HepG2 (cell line): ENCODE measurements around the gene SYNPR. TPM values are rescaled to one million over a fixed set of nuclear protein-coding genes. Genes with fewer than 3 reads are reported as not detected.

Experiments used
- ATAC-seq: fragments of 200-7000 bp; cut with Tn5 transposase; 3 replicates; pipeline ENCODE4 v1.9.1; 2020; ENCODE audit warnings: mild to moderate bottlenecking, moderate library complexity
- BruUV-seq: library from RNA; stranded (reverse); fragments of 400-500 nt; replicated peaks from 2 replicates; lab custom pipeline; 2021; lab: Mats Ljungman, UMichigan
- CTCF ChIA-PET: fragments of 300-600 bp; formaldehyde crosslinking; extraction: SDS; loops from one replicate; lab custom pipeline; 2021; ENCODE audit warnings: low total read pairs, inconsistent platforms, low intra/inter-chr PET ratio; lab: Yijun Ruan, JAX
- POLR2A ChIA-PET: fragments of 350-600 bp; sonication (Branson Sonifier 250); formaldehyde crosslinking; loops from one replicate; lab custom pipeline; 2020; ENCODE audit warnings: antibody characterized with exemption, inconsistent platforms; lab: Yijun Ruan, JAX
- DNase-seq: peaks from one replicate; pipeline ENCODE4 v3.0.0-alpha.2; 2015; ENCODE audit warnings: low spot score
- FAIRE-seq: peaks from 3 replicates; lab custom pipeline; 2011; peaks lifted over from hg19 to GRCh38; lab: Jason Lieb, UNC
- H2AFZ ChIP-seq: one replicate; pipeline ENCODE4 v1.6.1; 2011; ENCODE audit warnings: low read length, inconsistent platforms
- H3K27ac ChIP-seq: fragments of 300-600 bp; 3 replicates; pipeline ENCODE4 v1.8.0; 2011; ENCODE audit warnings: mixed run types, mild to moderate bottlenecking, mixed read lengths, low read length, inconsistent platforms; ENCODE audit not compliant: insufficient read depth; ENCODE audit errors: extremely low read length
- H3K27me3 ChIP-seq, 2 experiments: fragments of 200-600 bp in 1 of 2; 2 replicates in 1 of 2; 3 replicates in 1 of 2; pipeline versions ENCODE4 v1.6.0 to v1.8.0; 2011; ENCODE audit warnings: low read length in 2 of 2, mild to moderate bottlenecking in 2 of 2, moderate library complexity in 2 of 2, inconsistent platforms in 1 of 2; ENCODE audit not compliant: insufficient read depth in 2 of 2, control insufficient read depth in 1 of 2
- H3K36me3 ChIP-seq, 2 experiments: fragments of 200-600 bp in 1 of 2; replicated peaks in 1 of 2; 2 replicates in 1 of 2; 3 replicates in 1 of 2; pipeline versions ENCODE4 v1.5.1 to v1.8.0; 2011; ENCODE audit warnings: low read length in 2 of 2, inconsistent platforms in 1 of 2; ENCODE audit not compliant: insufficient read depth in 2 of 2, control insufficient read depth in 1 of 2
- H3K4me1 ChIP-seq: 2 replicates; pipeline ENCODE4 v1.5.1; 2012; ENCODE audit warnings: low read length, inconsistent platforms; ENCODE audit not compliant: insufficient read depth
- H3K4me2 ChIP-seq: 2 replicates; pipeline ENCODE4 v1.6.0; 2011; ENCODE audit warnings: low read depth, low read length, inconsistent platforms
- H3K4me3 ChIP-seq, 3 experiments: fragments of 200-600 bp in 1 of 3; sonication (generic), shearing (Covaris generic) in 1 of 3; replicated peaks in 1 of 3; 2 replicates each; pipeline ENCODE4 v1.5.1; 2011 to 2016; ENCODE audit warnings: low read length in 3 of 3, inconsistent platforms in 2 of 3, low read depth in 2 of 3, mild to moderate bottlenecking in 2 of 3, control low read depth in 1 of 3, mixed read lengths in 1 of 3; ENCODE audit not compliant: insufficient read depth in 1 of 3
- H3K79me2 ChIP-seq: one replicate; pipeline ENCODE4 v1.6.1; 2011; ENCODE audit warnings: low read length, inconsistent platforms; ENCODE audit not compliant: insufficient read depth
- H3K9ac ChIP-seq: 2 replicates; pipeline ENCODE4 v1.6.0; 2011; ENCODE audit warnings: mild to moderate bottlenecking, low read depth, low read length, inconsistent platforms; ENCODE audit not compliant: insufficient read depth
- H3K9me3 ChIP-seq: 2 replicates; pipeline ENCODE4 v1.5.1; 2012; ENCODE audit warnings: mild to moderate bottlenecking, low read length
- H4K20me1 ChIP-seq: 2 replicates; pipeline ENCODE4 v1.6.0; 2011; ENCODE audit warnings: inconsistent platforms, mild to moderate bottlenecking, low read length, moderate library complexity; ENCODE audit not compliant: insufficient read depth
- AGO2 ChIP-seq: fragments of 200-400 bp; formaldehyde crosslinking; optimal IDR thresholded peaks from 2 replicates; pipeline ENCODE3; 2017; ENCODE audit warnings: mild to moderate bottlenecking, low read depth, low read length, moderate library complexity
- CC2D1A ChIP-seq: sonication (generic); formaldehyde crosslinking; IDR thresholded peaks from 2 replicates; pipeline ENCODE4 v1.8.1; 2023; ENCODE audit warnings: mild to moderate bottlenecking, missing genetic modification reagents
- ETV5 ChIP-seq: IDR thresholded peaks from 2 replicates; pipeline ENCODE4 v1.6.1; 2018; ENCODE audit warnings: missing biosample characterization, missing genetic modification reagents, inconsistent platforms, borderline replicate concordance
- MED1 ChIP-seq: sonication (generic); formaldehyde crosslinking; IDR thresholded peaks from 2 replicates; pipeline ENCODE4 v1.4.0; 2020; ENCODE audit warnings: missing genetic modification reagents
- SMAD3 ChIP-seq: sonication (generic); formaldehyde crosslinking; IDR thresholded peaks from 2 replicates; pipeline ENCODE4 v1.4.0; 2020; ENCODE audit warnings: missing genetic modification reagents
- SNAPC2 ChIP-seq: sonication (generic); formaldehyde crosslinking; IDR thresholded peaks from 2 replicates; pipeline ENCODE4 v1.8.1; 2022; ENCODE audit warnings: mild to moderate bottlenecking, missing genetic modification reagents
- SP4 ChIP-seq: sonication (generic); formaldehyde crosslinking; IDR thresholded peaks from 2 replicates; pipeline ENCODE4 v1.8.1; 2023; ENCODE audit warnings: mild to moderate bottlenecking, missing genetic modification reagents
- TAF1 ChIP-seq: sonication (generic); formaldehyde crosslinking; IDR thresholded peaks from 2 replicates; pipeline ENCODE4 v1.4.0; 2020; ENCODE audit warnings: missing genetic modification reagents
- ZKSCAN5 ChIP-seq: sonication (generic); formaldehyde crosslinking; IDR thresholded peaks from 2 replicates; pipeline ENCODE4 v1.5.1; 2020; ENCODE audit warnings: mild to moderate bottlenecking, missing genetic modification reagents
- ZNF121 ChIP-seq: sonication (generic); formaldehyde crosslinking; IDR thresholded peaks from 2 replicates; pipeline ENCODE4 v1.5.0; 2020; ENCODE audit warnings: mild to moderate bottlenecking, missing genetic modification reagents
- ZNF616 ChIP-seq: sonication (generic); formaldehyde crosslinking; IDR thresholded peaks from 2 replicates; pipeline ENCODE4 v1.5.0; 2020; ENCODE audit warnings: low read depth, mild to moderate bottlenecking, missing genetic modification reagents
- ZNF672 ChIP-seq: sonication (generic); formaldehyde crosslinking; IDR thresholded peaks from 2 replicates; pipeline ENCODE4 v1.8.1; 2022; ENCODE audit warnings: missing genetic modification reagents
- WGBS: methylation state at CpG from one replicate; pipeline ENCODE4 v1.1.6; 2017; ENCODE audit warnings: low lambda C conversion rate; 5-methylcytosine and 5-hydroxymethylcytosine counted together
- in situ Hi-C: cut with HindIII; loops from 2 replicates; pipeline ENCODE4 v1.10.0; 2017; ENCODE audit warnings: low pct_unique_long_range_greater_than_20kb; ENCODE audit not compliant: extremely low pct_ligation_motif_present
- intact Hi-C: fragments of 100-400 bp; cut with micrococcal nuclease; formaldehyde crosslinking; loops from one replicate; pipeline ENCODE4 v1.10.0; 2022; ENCODE audit not compliant: unreplicated experiment
- polyA plus RNA-seq, 8 experiments: library from polyadenylated mRNA; depleted of rRNA in 3 of 8; stranded (reverse) in 7 of 8; unstranded in 1 of 8; fragments of >200 nt; fragmentation: Illumina TruSeq in 4 of 8; extraction: Trizol in 4 of 8; gene quantifications; 2 replicates each; pipeline versions ENCODE4 v1.2.1 to v1.2.3, GENCODE V29; 2011 to 2016; ENCODE audit warnings: low read depth in 4 of 8, missing spikeins in 1 of 8, mixed read lengths in 1 of 8; ENCODE audit not compliant: insufficient read depth in 1 of 8
- total RNA-seq, 5 experiments: library from RNA; depleted of rRNA; stranded (reverse); fragments of >200 nt; fragmentation: Illumina TruSeq; extraction: Trizol; gene quantifications; 2 replicates each; pipeline ENCODE4 v1.2.3, GENCODE V29; 2016; ENCODE audit warnings: low read depth in 1 of 5
- TF ChIP-seq, protein P1 (sequence below): sonication (generic); formaldehyde crosslinking; IDR thresholded peaks from 2 replicates; pipeline ENCODE4 v1.8.1; 2023; ENCODE audit warnings: missing genetic modification reagents, mild to moderate bottlenecking, borderline replicate concordance
- TF ChIP-seq, protein P2 (sequence below): sonication (generic); formaldehyde crosslinking; IDR thresholded peaks from 2 replicates; pipeline ENCODE4 v1.9.0; 2021; ENCODE audit warnings: missing genetic modification reagents, borderline replicate concordance
- TF ChIP-seq, protein P3 (sequence below): sonication (generic); formaldehyde crosslinking; IDR thresholded peaks from 2 replicates; pipeline ENCODE4 v1.8.1; 2023; ENCODE audit warnings: mild to moderate bottlenecking, missing genetic modification reagents, borderline replicate concordance
- TF ChIP-seq, protein P4 (sequence below): sonication (generic); formaldehyde crosslinking; IDR thresholded peaks from 2 replicates; pipeline ENCODE4 v1.5.0; 2020; ENCODE audit warnings: mild to moderate bottlenecking, low read depth, missing genetic modification reagents, borderline replicate concordance

The SYNPR gene
- total and polyA plus RNA-seq, 2 of the 13 experiments (the other 11 are each of a cell fraction or from before 2014, with no cell fraction given), result 0.04 TPM; not detected in 1

DNA sequence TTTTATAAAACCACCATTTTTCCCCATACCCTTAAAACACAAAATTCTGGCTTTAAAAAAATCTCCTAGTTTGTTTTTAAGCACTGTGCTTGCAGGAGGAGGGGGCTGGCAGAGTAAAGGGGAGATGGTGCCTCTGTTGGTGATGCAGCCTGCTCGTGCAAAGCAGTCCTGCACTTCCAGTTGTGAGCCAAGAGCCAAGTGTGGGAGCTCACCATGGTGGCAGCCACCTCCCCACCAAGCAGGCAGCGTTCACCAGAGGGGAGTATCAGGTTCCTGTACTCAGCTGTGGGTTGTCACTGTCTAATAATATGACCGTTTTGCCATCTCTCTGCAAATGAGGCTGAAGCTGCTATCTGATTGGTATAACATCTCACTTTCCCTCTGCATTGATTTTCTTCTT, 164.8 kb downstream of the SYNPR start:
- no peaks in the 10 kb centered on the region for H3K79me2 ChIP-seq
- ATAC-seq (no peak), FAIRE-seq (no peak), DNase-seq (no peak)
- H3K4me1 ChIP-seq, result no peaks in the 10 kb centered on the region
- CTCF ChIA-PET, result no interaction called here
- WGBS, result 3% methylated on average over 3 of the region's 3 CpGs
- H3K4me3 ChIP-seq, result no peak overlapping the region
- no peak overlapping the region for H3K4me2 ChIP-seq
- no peaks in the 10 kb centered on the region for H4K20me1 ChIP-seq
- BruUV-seq, result no TSS peak
- no peak overlapping the region for H2AFZ ChIP-seq
- peaks cover 0 to 2% of the 10 kb centered on the region in 2 experiments; a peak in 3 of 5 replicates for H3K27me3 ChIP-seq
- no peak overlapping the region for H3K27ac ChIP-seq
- H3K9ac ChIP-seq, result no peak overlapping the region
- intact Hi-C loops, result no loop called here
- H3K9me3 ChIP-seq, result no peaks in the 10 kb centered on the region
- POLR2A ChIA-PET, result no interaction called here
- no peak for TF ChIP-seq ZNF616 (CRISPR knock-in tag)
- no peak for TF ChIP-seq SMAD3
- TF ChIP-seq AGO2, result no peak
- in situ Hi-C loops, result no loop called here
- H3K36me3 ChIP-seq, result no peaks in the 10 kb centered on the region

DNA sequence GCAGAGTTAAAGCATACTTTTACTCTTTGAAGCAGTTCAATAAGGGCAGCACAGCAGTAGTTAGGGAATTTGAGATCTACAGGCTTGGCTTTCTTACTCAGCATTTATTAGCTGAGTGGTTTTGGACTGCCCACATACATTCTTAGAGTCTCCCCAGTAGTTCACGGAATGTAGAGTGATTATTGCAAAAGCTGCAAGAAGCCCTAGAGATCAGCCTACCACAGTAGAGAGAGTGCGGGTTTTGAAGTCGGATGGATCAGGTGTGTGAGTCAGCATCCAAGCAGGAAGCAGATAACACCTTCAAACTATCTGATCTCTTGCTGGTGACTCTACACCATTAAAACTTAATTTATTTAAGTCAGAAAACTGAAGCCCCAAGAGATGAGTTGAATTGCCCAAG, 171.9 kb downstream of the SYNPR start:
- WGBS, result 47% methylated on average over 3 of the region's 3 CpGs
- CTCF ChIA-PET, result no interaction called here
- no peak overlapping the region for H2AFZ ChIP-seq
- ATAC-seq (no peak), DNase-seq (no peak), FAIRE-seq (no peak)
- no peaks in the 10 kb centered on the region for H3K4me1 ChIP-seq
- no peaks in the 10 kb centered on the region for H3K36me3 ChIP-seq
- no TSS peak for BruUV-seq
- H3K4me2 ChIP-seq, result no peak overlapping the region
- POLR2A ChIA-PET, result no interaction called here
- H4K20me1 ChIP-seq, result no peaks in the 10 kb centered on the region
- H3K4me3 ChIP-seq, result no peak overlapping the region
- no peaks in the 10 kb centered on the region for H3K79me2 ChIP-seq
- H3K9ac ChIP-seq, result no peak overlapping the region
- in situ Hi-C loops (no loop called here), intact Hi-C loops (no loop called here)
- H3K9me3 ChIP-seq, result no peaks in the 10 kb centered on the region
- no peak overlapping the region for H3K27ac ChIP-seq
- H3K27me3 ChIP-seq, result no peaks in the 10 kb centered on the region
- TF ChIP-seq, protein P1, sequence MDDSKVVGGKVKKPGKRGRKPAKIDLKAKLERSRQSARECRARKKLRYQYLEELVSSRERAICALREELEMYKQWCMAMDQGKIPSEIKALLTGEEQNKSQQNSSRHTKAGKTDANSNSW (CRISPR knock-in tag), result no peak
- no peak for TF ChIP-seq SNAPC2 (CRISPR knock-in tag)
- TF ChIP-seq, protein P2, sequence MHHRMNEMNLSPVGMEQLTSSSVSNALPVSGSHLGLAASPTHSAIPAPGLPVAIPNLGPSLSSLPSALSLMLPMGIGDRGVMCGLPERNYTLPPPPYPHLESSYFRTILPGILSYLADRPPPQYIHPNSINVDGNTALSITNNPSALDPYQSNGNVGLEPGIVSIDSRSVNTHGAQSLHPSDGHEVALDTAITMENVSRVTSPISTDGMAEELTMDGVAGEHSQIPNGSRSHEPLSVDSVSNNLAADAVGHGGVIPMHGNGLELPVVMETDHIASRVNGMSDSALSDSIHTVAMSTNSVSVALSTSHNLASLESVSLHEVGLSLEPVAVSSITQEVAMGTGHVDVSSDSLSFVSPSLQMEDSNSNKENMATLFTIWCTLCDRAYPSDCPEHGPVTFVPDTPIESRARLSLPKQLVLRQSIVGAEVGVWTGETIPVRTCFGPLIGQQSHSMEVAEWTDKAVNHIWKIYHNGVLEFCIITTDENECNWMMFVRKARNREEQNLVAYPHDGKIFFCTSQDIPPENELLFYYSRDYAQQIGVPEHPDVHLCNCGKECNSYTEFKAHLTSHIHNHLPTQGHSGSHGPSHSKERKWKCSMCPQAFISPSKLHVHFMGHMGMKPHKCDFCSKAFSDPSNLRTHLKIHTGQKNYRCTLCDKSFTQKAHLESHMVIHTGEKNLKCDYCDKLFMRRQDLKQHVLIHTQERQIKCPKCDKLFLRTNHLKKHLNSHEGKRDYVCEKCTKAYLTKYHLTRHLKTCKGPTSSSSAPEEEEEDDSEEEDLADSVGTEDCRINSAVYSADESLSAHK, result no peak
- no peak for TF ChIP-seq ZNF672 (CRISPR knock-in tag)
- no peak for TF ChIP-seq TAF1 (CRISPR knock-in tag)
- no peak for TF ChIP-seq ZNF121 (CRISPR knock-in tag)
- TF ChIP-seq, protein P3, sequence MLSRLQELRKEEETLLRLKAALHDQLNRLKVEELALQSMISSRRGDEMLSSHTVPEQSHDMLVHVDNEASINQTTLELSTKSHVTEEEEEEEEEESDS, result no peak
- TF ChIP-seq SP4, result no peak
- TF ChIP-seq MED1 (CRISPR knock-in tag), result no peak
- TF ChIP-seq ZKSCAN5 (CRISPR knock-in tag), result no peak
- TF ChIP-seq ETV5 (CRISPR knock-in tag), result no peak
- TF ChIP-seq CC2D1A, result no peak
- TF ChIP-seq, protein P4, sequence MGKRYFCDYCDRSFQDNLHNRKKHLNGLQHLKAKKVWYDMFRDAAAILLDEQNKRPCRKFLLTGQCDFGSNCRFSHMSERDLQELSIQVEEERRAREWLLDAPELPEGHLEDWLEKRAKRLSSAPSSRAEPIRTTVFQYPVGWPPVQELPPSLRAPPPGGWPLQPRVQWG (CRISPR knock-in tag), result no peak
